OCI-LY3 (cell line): Measurements from ENCODE around the gene IFNW1.
"Not testable (repeated sequence)": the region's sequence is repeated elsewhere in the genome, so short reads cannot be mapped to it uniquely, and the experiment has no call there.

Source experiments
- EZH2phosphoT487 ChIP-seq: fragments of 200-600 bp; shearing (Covaris generic); IDR thresholded peaks from 2 replicates; pipeline ENCODE4 v1.6.1; 2018; ENCODE audit warnings: antibody characterized with exemption, mixed run types, low read depth
- TF ChIP-seq, protein P1 (sequence below): fragments of 200-600, 300-600 bp; sonication (generic); IDR thresholded peaks from 2 replicates; pipeline ENCODE4 v1.5.1; 2014; ENCODE audit warnings: antibody characterized with exemption, low read length, low read depth

DNA sequence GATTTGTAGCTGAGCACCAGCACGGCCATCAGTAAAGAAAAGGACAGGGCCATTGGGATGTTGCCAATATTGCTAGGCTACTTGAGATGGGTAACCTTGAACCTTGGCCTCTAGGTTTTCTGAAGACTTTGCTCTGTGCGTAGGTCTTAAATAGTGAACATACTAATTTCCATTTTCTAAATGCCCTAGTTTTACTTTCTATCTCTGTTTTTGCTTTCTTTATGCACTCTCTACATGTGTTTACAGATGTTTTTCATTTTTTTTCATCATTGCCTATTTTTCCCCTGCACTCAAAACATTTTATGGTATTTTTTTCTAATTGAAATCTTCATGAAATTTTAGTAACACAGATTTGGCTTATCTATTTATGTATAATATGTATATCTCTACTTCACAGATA is 24.9 kb upstream of the IFNW1 start, which contains the start of gene IFNA21:
- TF ChIP-seq, protein P1, sequence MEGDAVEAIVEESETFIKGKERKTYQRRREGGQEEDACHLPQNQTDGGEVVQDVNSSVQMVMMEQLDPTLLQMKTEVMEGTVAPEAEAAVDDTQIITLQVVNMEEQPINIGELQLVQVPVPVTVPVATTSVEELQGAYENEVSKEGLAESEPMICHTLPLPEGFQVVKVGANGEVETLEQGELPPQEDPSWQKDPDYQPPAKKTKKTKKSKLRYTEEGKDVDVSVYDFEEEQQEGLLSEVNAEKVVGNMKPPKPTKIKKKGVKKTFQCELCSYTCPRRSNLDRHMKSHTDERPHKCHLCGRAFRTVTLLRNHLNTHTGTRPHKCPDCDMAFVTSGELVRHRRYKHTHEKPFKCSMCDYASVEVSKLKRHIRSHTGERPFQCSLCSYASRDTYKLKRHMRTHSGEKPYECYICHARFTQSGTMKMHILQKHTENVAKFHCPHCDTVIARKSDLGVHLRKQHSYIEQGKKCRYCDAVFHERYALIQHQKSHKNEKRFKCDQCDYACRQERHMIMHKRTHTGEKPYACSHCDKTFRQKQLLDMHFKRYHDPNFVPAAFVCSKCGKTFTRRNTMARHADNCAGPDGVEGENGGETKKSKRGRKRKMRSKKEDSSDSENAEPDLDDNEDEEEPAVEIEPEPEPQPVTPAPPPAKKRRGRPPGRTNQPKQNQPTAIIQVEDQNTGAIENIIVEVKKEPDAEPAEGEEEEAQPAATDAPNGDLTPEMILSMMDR, result not testable (repeated sequence)
- TF ChIP-seq EZH2phosphoT487, result not testable (repeated sequence)
